Measurements from ENCODE around the gene TRAF5.
"Not testable (repeated sequence)": the region's sequence is repeated elsewhere in the genome, so short reads cannot be mapped to it uniquely, and the experiment has no call there.

Gene TRAF5

GRCh38 chr1:211349741-211350140 lies 23.1 kb downstream of the TRAF5 start:
- no peak for DNase-seq

DNA sequence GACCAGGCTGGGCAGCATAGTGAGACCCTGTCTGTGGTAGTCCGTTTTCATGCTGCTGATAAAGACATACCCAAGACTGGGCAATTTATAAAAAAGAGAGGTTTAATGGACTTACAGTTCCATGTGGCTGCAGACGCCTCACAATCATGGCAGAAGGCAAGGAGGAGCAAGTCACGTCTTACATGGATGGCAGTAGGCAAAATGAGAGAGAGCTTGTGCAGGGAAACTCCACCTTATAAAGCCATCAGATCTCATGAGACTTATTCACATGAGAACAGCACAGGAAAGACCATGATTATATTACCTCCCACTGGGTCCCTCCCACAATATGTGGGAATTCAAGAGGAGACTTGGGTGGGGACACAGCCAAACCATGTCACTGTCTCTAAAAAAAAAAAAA lies 25.4 kb downstream of the TRAF5 start:
- not testable (repeated sequence) for DNase-seq

- DNase-seq, result no peak
Measured at GRCh38 chr1:211352465-211352864, 25.8 kb downstream of the TRAF5 start.

DNA sequence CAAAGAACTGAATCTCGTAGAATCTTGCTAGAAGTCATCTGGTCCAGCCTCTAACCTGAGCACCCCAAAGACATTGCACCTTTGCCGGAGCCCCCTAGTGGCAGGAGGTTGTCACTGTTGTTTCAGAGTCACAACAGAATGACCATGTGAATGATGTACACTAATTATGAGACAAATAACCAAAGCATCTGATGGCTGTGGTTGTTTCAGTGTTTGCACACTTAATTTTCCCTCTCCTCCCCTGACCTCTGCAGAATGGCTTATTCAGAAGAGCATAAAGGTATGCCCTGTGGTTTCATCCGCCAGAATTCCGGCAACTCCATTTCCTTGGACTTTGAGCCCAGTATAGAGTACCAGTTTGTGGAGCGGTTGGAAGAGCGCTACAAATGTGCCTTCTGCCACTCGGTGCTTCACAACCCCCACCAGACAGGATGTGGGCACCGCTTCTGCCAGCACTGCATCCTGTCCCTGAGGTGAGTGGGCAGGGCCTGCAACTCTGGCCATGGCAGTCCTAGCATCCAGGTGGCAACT lies 26.4 kb downstream of the TRAF5 start:
- peak; percentile 63 for DNase-seq

- no peak for DNase-seq
Measured at GRCh38 chr1:211353562-211354212, 27.1 kb downstream of the TRAF5 start.

DNA sequence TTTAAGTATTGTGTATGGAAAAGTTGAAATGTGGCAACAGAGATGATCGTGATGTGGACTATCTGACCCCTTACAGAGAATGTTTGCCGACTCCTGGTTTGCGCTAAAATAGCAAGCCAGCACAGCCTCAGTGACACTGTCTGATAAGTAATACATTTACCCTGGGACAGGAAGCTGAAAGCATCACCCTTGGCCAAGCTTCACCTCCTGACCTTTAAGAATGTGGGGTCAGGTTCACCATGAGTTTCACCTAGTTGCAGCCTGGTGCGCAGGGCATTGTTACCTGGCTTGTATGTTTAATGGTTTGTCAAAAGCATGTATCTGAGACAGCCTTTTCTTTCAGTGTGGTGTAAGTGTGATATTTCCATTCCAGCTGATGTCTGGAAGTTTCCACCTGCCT lies 29.2 kb downstream of the TRAF5 start:
- DNase-seq, result no peak

- no peak for DNase-seq
Measured at GRCh38 chr1:211356723-211357407, 30.2 kb downstream of the TRAF5 start.

DNA sequence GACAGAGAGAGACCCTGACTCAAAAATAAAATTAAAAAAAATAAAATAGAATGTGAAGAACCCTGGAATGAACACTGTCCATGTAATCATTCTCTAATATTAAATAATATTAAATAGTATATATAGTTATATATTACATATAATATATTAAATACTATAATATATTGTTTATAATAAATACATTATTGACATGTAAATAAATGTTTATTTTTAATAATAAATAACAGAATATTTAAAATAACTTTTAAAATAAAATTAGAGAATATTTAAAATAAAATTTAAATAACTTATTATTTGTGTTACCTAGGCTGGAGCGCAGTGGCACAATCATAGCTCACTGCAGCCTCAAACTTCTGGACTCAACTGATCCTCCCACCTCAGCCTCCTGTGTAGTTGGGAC lies 32.1 kb downstream of the TRAF5 start:
- no peak for DNase-seq

DNA sequence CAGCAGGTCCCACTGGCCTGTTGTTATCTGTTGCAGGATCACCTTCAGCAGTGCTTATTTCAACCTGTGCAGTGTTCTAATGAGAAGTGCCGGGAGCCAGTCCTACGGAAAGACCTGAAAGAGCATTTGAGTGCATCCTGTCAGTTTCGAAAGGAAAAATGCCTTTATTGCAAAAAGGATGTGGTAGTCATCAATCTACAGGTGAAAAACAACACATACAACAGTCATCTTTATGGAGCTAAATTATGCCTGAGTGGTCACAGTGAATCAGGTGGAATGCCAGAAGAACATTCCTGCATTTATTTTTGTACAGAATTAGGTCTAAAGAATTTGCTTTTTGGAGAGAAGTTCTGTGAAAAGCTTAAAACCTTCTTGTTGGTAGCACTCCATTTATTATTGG lies 33.2 kb downstream of the TRAF5 start:
- no peak for DNase-seq

- no peak for DNase-seq
Measured at GRCh38 chr1:211361202-211361601, 34.6 kb downstream of the TRAF5 start.

GRCh38 chr1:211369640-211370039 lies 43.0 kb downstream of the TRAF5 start:
- no peak for DNase-seq

GRCh38 chr1:211370669-211371068 lies 44.0 kb downstream of the TRAF5 start:
- no peak for DNase-seq

- no peak for DNase-seq
Measured at GRCh38 chr1:211371406-211372105, 44.9 kb downstream of the TRAF5 start.

GRCh38 chr1:211372463-211372862 lies 45.8 kb downstream of the TRAF5 start:
- no peak for DNase-seq

- no peak for DNase-seq
Measured at GRCh38 chr1:211375146-211375818, 48.6 kb downstream of the TRAF5 start.

DNA sequence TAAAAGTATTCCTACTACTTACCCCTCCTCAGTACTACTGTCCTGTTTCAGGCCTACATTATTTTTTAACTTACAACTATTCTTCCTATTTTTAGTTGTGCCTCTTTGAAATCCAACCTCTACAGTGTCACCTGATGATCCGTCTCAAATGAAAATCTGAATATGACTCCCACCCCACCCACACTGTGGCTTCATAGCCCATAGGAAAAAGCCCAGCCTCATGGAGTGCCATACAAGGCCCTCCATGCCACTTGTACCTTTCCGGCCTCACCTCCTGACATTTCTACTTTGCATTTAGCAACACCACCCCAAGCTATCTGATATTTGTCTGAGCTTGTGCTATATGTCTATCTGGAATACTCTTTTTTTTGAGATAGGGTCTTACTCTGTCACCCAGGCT lies 49.3 kb downstream of the TRAF5 start:
- no peak for DNase-seq

DNA sequence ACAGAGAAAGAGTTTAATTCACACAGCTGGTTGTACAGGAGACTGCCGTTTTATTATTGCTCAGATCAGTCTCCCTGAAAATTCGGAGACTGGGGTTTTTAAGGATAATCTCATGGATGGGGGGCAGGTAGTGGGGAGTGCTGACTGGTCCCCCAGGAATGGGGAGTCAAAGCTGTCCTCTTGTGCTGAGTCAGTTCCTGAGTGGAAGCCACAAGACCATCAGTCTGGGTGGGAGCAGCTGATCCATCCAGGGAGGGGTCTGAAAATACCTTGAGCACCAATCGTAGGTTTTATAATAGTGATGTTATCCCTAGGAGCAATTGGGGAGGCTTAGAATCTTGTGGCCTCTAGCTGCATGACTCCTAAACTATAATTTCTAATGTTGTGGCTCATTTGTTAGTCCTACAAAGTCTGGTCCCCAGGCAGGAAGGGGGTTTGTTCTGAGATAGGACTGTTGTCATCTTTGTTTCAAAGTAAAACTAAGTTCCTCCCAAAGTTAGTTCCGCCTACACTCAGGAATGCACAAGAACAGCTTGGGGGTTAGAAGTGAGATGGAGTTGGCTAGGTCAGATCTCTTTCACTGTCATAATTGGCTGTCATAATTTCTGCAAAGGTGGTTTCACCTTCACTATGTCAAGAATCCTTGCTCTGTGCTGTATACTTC lies 50.3 kb downstream of the TRAF5 start:
- no peak for DNase-seq

GRCh38 chr1:211377539-211378450 lies 51.2 kb downstream of the TRAF5 start:
- DNase-seq, result no peak

DNA sequence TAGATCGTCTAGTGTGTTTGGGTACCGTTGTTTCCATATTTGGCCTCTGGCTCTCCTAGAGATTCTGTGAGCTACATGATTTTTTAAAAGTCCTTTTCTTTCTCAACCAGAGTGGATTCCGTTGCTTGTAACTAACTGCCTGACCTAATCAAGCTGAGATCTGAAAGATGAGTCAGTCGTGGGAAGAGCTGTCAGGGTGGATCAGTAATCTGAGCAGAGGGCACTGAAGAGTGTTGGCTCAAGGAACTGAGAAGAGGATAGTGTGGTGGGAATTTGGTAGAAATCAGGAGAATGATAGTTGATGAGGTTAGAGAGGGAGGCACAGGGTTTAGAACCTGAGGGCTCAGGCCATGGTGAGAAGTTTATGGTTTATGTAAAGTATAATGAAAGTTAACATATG lies 52.2 kb downstream of the TRAF5 start:
- DNase-seq, result no peak

GRCh38 chr1:211379446-211379845 lies 52.8 kb downstream of the TRAF5 start:
- DNase-seq, result no peak

GRCh38 chr1:211381481-211382181 lies 55.0 kb downstream of the TRAF5 start:
- DNase-seq, result no peak
